GM23248 (cell line): ENCODE results near the gene FEM1B. TPM values are rescaled to one million over a fixed set of nuclear protein-coding genes. Genes with fewer than 3 reads are reported as not detected.

Experiments used
- DNase-seq: peaks from one replicate; pipeline ENCODE4 v3.0.0-alpha.2; 2015
- H2AFZ ChIP-seq: fragments of 200-600 bp; sonication (generic); 2 replicates; pipeline ENCODE4 v1.6.1; 2016; ENCODE audit warnings: antibody characterized with exemption
- H3F3A ChIP-seq: fragments of 200-600 bp; sonication (generic); 2 replicates; pipeline ENCODE4 v1.6.1; 2016; ENCODE audit warnings: mild to moderate bottlenecking, antibody characterized with exemption, mixed run types; ENCODE audit not compliant: insufficient read depth
- H3K27ac ChIP-seq: fragments of 200-600 bp; sonication (generic); 2 replicates; pipeline ENCODE4 v1.5.1; 2016; ENCODE audit warnings: mild to moderate bottlenecking
- H3K27me3 ChIP-seq: fragments of 200-600 bp; sonication (generic); replicated peaks from 2 replicates; pipeline ENCODE4 v1.6.1; 2016; ENCODE audit warnings: mild to moderate bottlenecking; ENCODE audit not compliant: insufficient read depth
- H3K36me3 ChIP-seq: fragments of 200-600 bp; sonication (generic); 2 replicates; pipeline ENCODE4 v1.6.1; 2016; ENCODE audit warnings: low read depth, mild to moderate bottlenecking
- H3K4me1 ChIP-seq: fragments of 200-600 bp; sonication (generic); 2 replicates; pipeline ENCODE4 v1.6.1; 2016; ENCODE audit warnings: mild to moderate bottlenecking; ENCODE audit not compliant: insufficient read depth
- H3K4me2 ChIP-seq: fragments of 200-600 bp; sonication (generic); one replicate; pipeline ENCODE4 v1.6.1; 2016; ENCODE audit warnings: mild to moderate bottlenecking; ENCODE audit not compliant: unreplicated experiment
- H3K4me3 ChIP-seq: fragments of 200-600 bp; sonication (generic); 2 replicates; pipeline ENCODE4 v1.5.1; 2016; ENCODE audit warnings: mild to moderate bottlenecking
- H3K79me2 ChIP-seq: fragments of 200-600 bp; sonication (generic); 2 replicates; pipeline ENCODE4 v1.6.1; 2016; ENCODE audit warnings: mild to moderate bottlenecking; ENCODE audit not compliant: insufficient read depth
- H3K9ac ChIP-seq: fragments of 200-600 bp; sonication (generic); 2 replicates; pipeline ENCODE4 v1.6.1; 2016; ENCODE audit warnings: mild to moderate bottlenecking
- H3K9me2 ChIP-seq: fragments of 200-600 bp; sonication (generic); 2 replicates; pipeline ENCODE4 v1.6.1; 2016; ENCODE audit warnings: mixed run types, mild to moderate bottlenecking, moderate library complexity; ENCODE audit not compliant: insufficient read depth
- H3K9me3 ChIP-seq: fragments of 200-600 bp; sonication (generic); one replicate; pipeline ENCODE4 v1.6.1; 2017; ENCODE audit warnings: low read depth
- H4K20me1 ChIP-seq: fragments of 200-600 bp; sonication (generic); 2 replicates; pipeline ENCODE4 v1.6.0; 2016; ENCODE audit not compliant: insufficient read depth
- EZH2 ChIP-seq: fragments of 200-600 bp; sonication (generic); IDR thresholded peaks from 2 replicates; pipeline ENCODE4 v1.6.1; 2018; ENCODE audit warnings: antibody characterized with exemption, mild to moderate bottlenecking; ENCODE audit not compliant: insufficient read depth, poor library complexity, severe bottlenecking
- EZH2phosphoT487 ChIP-seq: fragments of 200-600 bp; sonication (generic); IDR thresholded peaks from 2 replicates; pipeline ENCODE4 v1.6.1; 2018; ENCODE audit warnings: antibody characterized with exemption, moderate library complexity, mild to moderate bottlenecking, low read depth; ENCODE audit not compliant: insufficient read depth
- WGBS, 2 experiments: methylation state at CpG; one replicate each; pipeline ENCODE4 v1.1.6; 2015 to 2017; ENCODE audit warnings: low lambda C conversion rate in 2 of 2, low coverage in 1 of 2; ENCODE audit errors: missing lambda C conversion rate in 2 of 2; 5-methylcytosine and 5-hydroxymethylcytosine counted together
- in situ Hi-C: fragments of 300-500 bp; cut with MboI; formaldehyde crosslinking; loops from 2 replicates; pipeline ENCODE4 v1.15.0; 2020
- polyA plus RNA-seq: library from polyadenylated mRNA; unstranded; fragments of >200 nt; fragmentation: Nextera tagmentation; extraction: Ambion mirVana; gene quantifications from 2 replicates; pipeline ENCODE4 v1.2.1, GENCODE V29; 2016
- total RNA-seq: library from RNA; depleted of rRNA; stranded (reverse); fragments of >200 nt; shearing (Covaris generic); gene quantifications from 2 replicates; pipeline ENCODE4 v1.2.3, GENCODE V29; 2014; rRNA removed

Gene FEM1B
- total RNA-seq (33.9 and 36.2 TPM in 2 replicates), polyA plus RNA-seq (15.7 and 16.0 TPM in 2 replicates)

- Histone ChIP-seq H2AFZ (peak within 1 kb of the TSS; percentile 97), H4K20me1 (peaks cover 25% of the 10 kb centered on the region; the same call in 1 of the 2 replicates), H3K36me3 (no peaks in the 10 kb centered on the region), H3K9me2 (no peaks in the 10 kb centered on the region), H3K79me2 (peaks cover 71% of the 10 kb centered on the region), H3K4me2 (peak within 1 kb of the TSS; percentile 100), H3K4me3 (peak within 1 kb of the TSS; percentile 99), H3F3A (peaks cover 54% of the 10 kb centered on the region), H3K4me1 (peaks cover 53% of the 10 kb centered on the region), H3K9ac (peak within 1 kb of the TSS; percentile 95), H3K9me3 (no peaks in the 10 kb centered on the region), H3K27ac (peak within 1 kb of the TSS; percentile 95), H3K27me3 (no peaks in the 10 kb centered on the region)
- TF ChIP-seq EZH2phosphoT487 (no peak), EZH2 (no peak)
- DNase-seq, result peak; percentile 96
- 0 to 2% methylated on average over 34 to 62 of the region's 85 CpGs for WGBS, 2 experiments
- in situ Hi-C loops, result no loop called here
Observed at GRCh38 chr15:68277603-68278344, at the start of gene FEM1B. FEM1B (plus strand) TSS chr15:68277745; CDS start chr15:68278418, 673 bp downstream.

- Histone ChIP-seq H3K9me2 (no peaks in the 10 kb centered on the region), H3K9ac (peak overlapping the region; percentile 87), H3K4me2 (peak overlapping the region; percentile 85), H3K4me1 (peaks cover 6% of the 10 kb centered on the region; the same call in 1 of the 2 replicates), H2AFZ (peak overlapping the region; percentile 87), H4K20me1 (no peaks in the 10 kb centered on the region), H3K27ac (peak overlapping the region; percentile 53), H3K9me3 (no peaks in the 10 kb centered on the region), H3K4me3 (peak overlapping the region; percentile 80), H3F3A (no peaks in the 10 kb centered on the region), H3K79me2 (peaks cover 58% of the 10 kb centered on the region), H3K27me3 (no peaks in the 10 kb centered on the region), H3K36me3 (no peaks in the 10 kb centered on the region)
- no peak for DNase-seq
- WGBS, 2 experiments, result 56 to 58% methylated on average over 25 of the region's 25 CpGs
- in situ Hi-C loops, result no loop called here
- no peak for TF ChIP-seq EZH2
- TF ChIP-seq EZH2phosphoT487, result no peak
Observed at GRCh38 chr15:68228143-68228970, 49.2 kb upstream of the FEM1B start.

GRCh38 chr15:68228971-68229385 is 48.6 kb upstream of the FEM1B start:
- Histone ChIP-seq H4K20me1 (no peaks in the 10 kb centered on the region), H3K9me3 (no peaks in the 10 kb centered on the region), H3K27ac (peak overlapping the region; percentile 53), H3K4me3 (peak overlapping the region; percentile 80), H3K27me3 (no peaks in the 10 kb centered on the region), H3K9ac (peak overlapping the region; percentile 87), H3F3A (no peaks in the 10 kb centered on the region), H2AFZ (peak overlapping the region; percentile 87), H3K4me1 (peaks cover 6% of the 10 kb centered on the region; the same call in 1 of the 2 replicates), H3K4me2 (peak overlapping the region; percentile 85), H3K79me2 (peaks cover 51% of the 10 kb centered on the region), H3K36me3 (no peaks in the 10 kb centered on the region), H3K9me2 (no peaks in the 10 kb centered on the region)
- in situ Hi-C loops, result no loop called here
- 0% methylated on average over 16 to 38 of the region's 39 CpGs for whole genome bisulfite sequencing, 2 experiments
- peak; percentile 48 for DNase-seq
- no peak for TF ChIP-seq EZH2
- no peak for TF ChIP-seq EZH2phosphoT487

- no peak for TF ChIP-seq EZH2phosphoT487
- no peak for TF ChIP-seq EZH2
- in situ Hi-C loops, result no loop called here
Observed at GRCh38 chr15:68229386-68230156, 48.0 kb upstream of the FEM1B start, which contains the start of gene CLN6. CLN6 (minus strand) TSS chr15:68229728; CDS start chr15:68229584, 144 bp downstream.

More at GRCh38 chr15:68229386-68230156, 48.0 kb upstream of the FEM1B start, which contains the start of gene CLN6:
- H3K4me2 ChIP-seq, result peak within 1 kb of the TSS; percentile 91
- no peaks in the 10 kb centered on the region for H3K27me3 ChIP-seq
- WGBS, 2 experiments, result 1% methylated on average over 41 to 52 of the region's 82 CpGs
- no peaks in the 10 kb centered on the region for H4K20me1 ChIP-seq
- peaks cover 6% of the 10 kb centered on the region; the same call in 1 of the 2 replicates for H3K4me1 ChIP-seq
- H3K36me3 ChIP-seq, result no peaks in the 10 kb centered on the region
- H3K4me3 ChIP-seq, result peak within 1 kb of the TSS; percentile 80
- no peaks in the 10 kb centered on the region for H3K9me2 ChIP-seq
- H3F3A ChIP-seq, result no peaks in the 10 kb centered on the region
- H3K79me2 ChIP-seq, result peaks cover 46% of the 10 kb centered on the region
- H2AFZ ChIP-seq, result peak within 1 kb of the TSS; percentile 87
- peak within 1 kb of the TSS; percentile 53 for H3K27ac ChIP-seq
- H3K9ac ChIP-seq, result peak within 1 kb of the TSS; percentile 87
- no peaks in the 10 kb centered on the region for H3K9me3 ChIP-seq
- peak; percentile 94 for DNase-seq
